WTC11 (cell line): ENCODE measurements around the gene KRT35. TPM values are rescaled to one million over a fixed set of nuclear protein-coding genes. Genes with fewer than 3 reads are reported as not detected.

Source experiments
- ATAC-seq: fragments of 200-7000 bp; cut with Tn5 transposase; 2 replicates; pipeline ENCODE4 v1.10.0; 2021; ENCODE audit warnings: mild to moderate bottlenecking, moderate library complexity
- CTCF ChIA-PET: fragments of 300-600 bp; sonication (Branson Sonifier 250); formaldehyde crosslinking; loops from one replicate; lab custom pipeline; 2021; ENCODE audit warnings: antibody characterized with exemption; lab: Charles Lee
- POLR2A ChIA-PET: fragments of 350-600 bp; sonication (Branson Sonifier 250); formaldehyde crosslinking; loops from one replicate; lab custom pipeline; 2021; ENCODE audit warnings: antibody characterized with exemption; lab: Charles Lee
- DNase-seq: peaks from one replicate; pipeline ENCODE4 v3.0.0; 2021; ENCODE audit warnings: low spot score
- H3K27ac Mint-ChIP-seq: 2 replicates; pipeline ENCODE4 v1.8.0; 2021; ENCODE audit warnings: mixed read lengths
- H3K27me3 Mint-ChIP-seq: 2 replicates; pipeline ENCODE4 v1.8.0; 2021; ENCODE audit warnings: low read depth, mild to moderate bottlenecking, moderate library complexity, mixed read lengths
- H3K36me3 Mint-ChIP-seq: 2 replicates; pipeline ENCODE4 v1.8.0; 2021; ENCODE audit warnings: mixed read lengths
- H3K4me1 Mint-ChIP-seq: 2 replicates; pipeline ENCODE4 v1.8.0; 2022; ENCODE audit warnings: mixed read lengths
- H3K4me3 Mint-ChIP-seq: 2 replicates; pipeline ENCODE4 v1.8.0; 2021; ENCODE audit warnings: mild to moderate bottlenecking, moderate library complexity, mixed read lengths
- H3K9me3 Mint-ChIP-seq: 2 replicates; pipeline ENCODE4 v1.8.0; 2021; ENCODE audit warnings: mixed read lengths
- CBFB ChIP-seq: sonication (generic); formaldehyde crosslinking; IDR thresholded peaks from 2 replicates; pipeline ENCODE4 v1.8.1; 2022; ENCODE audit warnings: mild to moderate bottlenecking, low read depth, missing genetic modification reagents
- FOXP1 ChIP-seq: sonication (generic); formaldehyde crosslinking; IDR thresholded peaks from 2 replicates; pipeline ENCODE4 v1.8.0; 2022; ENCODE audit warnings: missing genetic modification reagents, mild to moderate bottlenecking, moderate library complexity, borderline replicate concordance
- NFATC4 ChIP-seq: fragments of 250-450 bp; sonication (Bioruptor Pico); IDR thresholded peaks from 2 replicates; pipeline ENCODE4 v1.9.0; 2021; ENCODE audit warnings: mild to moderate bottlenecking
- ZNF138 ChIP-seq: sonication (generic); formaldehyde crosslinking; conservative IDR thresholded peaks from 2 replicates; pipeline ENCODE4 v1.8.1; 2022; ENCODE audit warnings: mild to moderate bottlenecking, moderate library complexity, missing genetic modification reagents
- ZNF232 ChIP-seq: sonication (generic); formaldehyde crosslinking; IDR thresholded peaks from 2 replicates; pipeline ENCODE4 v1.8.0; 2022; ENCODE audit warnings: mild to moderate bottlenecking, missing genetic modification reagents
- ZNF263 ChIP-seq: sonication (generic); formaldehyde crosslinking; IDR thresholded peaks from 2 replicates; pipeline ENCODE4 v1.8.1; 2022; ENCODE audit warnings: low read depth, mild to moderate bottlenecking, moderate library complexity, missing genetic modification reagents
- ZNF423 ChIP-seq: fragments of 250-450 bp; sonication (Bioruptor Pico); IDR thresholded peaks from 2 replicates; pipeline ENCODE4 v2.1.2; 2022; ENCODE audit warnings: mild to moderate bottlenecking, moderate library complexity
- total RNA-seq: library from RNA; stranded (reverse); gene quantifications from 3 replicates; pipeline ENCODE4 v1.2.3, GENCODE V29; 2021
- TF ChIP-seq, protein P1 (sequence below): fragments of 250-450 bp; sonication (Bioruptor Pico); IDR thresholded peaks from 2 replicates; pipeline ENCODE4 v1.9.0; 2021; ENCODE audit warnings: mild to moderate bottlenecking
- TF ChIP-seq, protein P2 (sequence below): sonication (generic); formaldehyde crosslinking; conservative IDR thresholded peaks from 2 replicates; pipeline ENCODE4 v1.8.1; 2023; ENCODE audit warnings: mild to moderate bottlenecking, low read depth, missing genetic modification reagents, moderate library complexity
- TF ChIP-seq, protein P3 (sequence below): sonication (generic); formaldehyde crosslinking; conservative IDR thresholded peaks from 2 replicates; pipeline ENCODE4 v1.8.1; 2022; ENCODE audit warnings: mild to moderate bottlenecking, missing genetic modification reagents
- TF ChIP-seq, protein P4 (sequence below): sonication (generic); formaldehyde crosslinking; IDR thresholded peaks from 2 replicates; pipeline ENCODE4 v1.8.0; 2023; ENCODE audit warnings: mild to moderate bottlenecking, missing genetic modification reagents
- TF ChIP-seq, protein P5 (sequence below): sonication (generic); formaldehyde crosslinking; IDR thresholded peaks from 2 replicates; pipeline ENCODE4 v1.8.1; 2023; ENCODE audit warnings: mild to moderate bottlenecking, missing genetic modification reagents, borderline replicate concordance
- TF ChIP-seq, protein P6 (sequence below): sonication (generic); formaldehyde crosslinking; IDR thresholded peaks from 2 replicates; pipeline ENCODE4 v1.8.0; 2022; ENCODE audit warnings: mild to moderate bottlenecking, missing genetic modification reagents
- TF ChIP-seq, protein P7 (sequence below): sonication (generic); formaldehyde crosslinking; IDR thresholded peaks from 2 replicates; pipeline ENCODE4 v1.8.0; 2022; ENCODE audit warnings: mild to moderate bottlenecking, missing genetic modification reagents

KRT35 gene
- total RNA-seq, 1 experiment from 2014 or later = not detected

DNA sequence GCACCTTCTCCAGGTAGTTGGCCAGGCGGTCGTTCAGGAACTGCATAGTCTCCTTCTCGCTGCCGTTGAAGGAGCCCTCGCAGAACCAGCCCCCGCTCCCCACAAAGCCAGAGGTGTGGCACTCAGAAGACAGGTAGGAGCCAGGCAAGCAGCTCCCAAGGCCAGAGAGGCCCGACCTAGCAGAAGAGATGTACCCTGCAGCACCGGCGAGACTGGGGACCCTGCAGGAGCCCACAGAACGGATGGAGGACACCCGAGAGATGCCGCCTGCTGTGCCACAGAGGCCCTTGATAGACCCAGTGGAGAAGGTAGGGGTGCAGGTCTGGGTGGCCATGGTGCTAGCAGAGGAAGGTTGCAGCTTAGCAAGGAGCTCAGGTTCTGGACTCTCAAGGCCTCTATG is 8.6 kb upstream of the KRT35 start, which contains the start of gene KRT36:
TSS of gene KRT36 (minus strand) at position 380 of the 400 bp plus-strand sequence. CDS start at position 334, 46 bp downstream.
- no peak within 1 kb of the TSS for H3K27ac Mint-ChIP-seq
- ChIA-PET POLR2A (no interaction called here), CTCF (interaction anchor here (1.7 to 10.9 kb wide), 4 partner anchors 59 to 173 kb away, joined by 7 to 160 read pairs (median 20); no protein-coding TSS in a partner anchor)
- H3K4me1 Mint-ChIP-seq = no peaks in the 10 kb centered on the region
- DNase-seq = no peak
- H3K9me3 Mint-ChIP-seq = no peaks in the 10 kb centered on the region
- no peaks in the 10 kb centered on the region for H3K36me3 Mint-ChIP-seq
- no peak within 1 kb of the TSS for H3K4me3 Mint-ChIP-seq
- peaks cover 17% of the 10 kb centered on the region for H3K27me3 Mint-ChIP-seq
- no peak for ATAC-seq
- TF ChIP-seq, protein P1, sequence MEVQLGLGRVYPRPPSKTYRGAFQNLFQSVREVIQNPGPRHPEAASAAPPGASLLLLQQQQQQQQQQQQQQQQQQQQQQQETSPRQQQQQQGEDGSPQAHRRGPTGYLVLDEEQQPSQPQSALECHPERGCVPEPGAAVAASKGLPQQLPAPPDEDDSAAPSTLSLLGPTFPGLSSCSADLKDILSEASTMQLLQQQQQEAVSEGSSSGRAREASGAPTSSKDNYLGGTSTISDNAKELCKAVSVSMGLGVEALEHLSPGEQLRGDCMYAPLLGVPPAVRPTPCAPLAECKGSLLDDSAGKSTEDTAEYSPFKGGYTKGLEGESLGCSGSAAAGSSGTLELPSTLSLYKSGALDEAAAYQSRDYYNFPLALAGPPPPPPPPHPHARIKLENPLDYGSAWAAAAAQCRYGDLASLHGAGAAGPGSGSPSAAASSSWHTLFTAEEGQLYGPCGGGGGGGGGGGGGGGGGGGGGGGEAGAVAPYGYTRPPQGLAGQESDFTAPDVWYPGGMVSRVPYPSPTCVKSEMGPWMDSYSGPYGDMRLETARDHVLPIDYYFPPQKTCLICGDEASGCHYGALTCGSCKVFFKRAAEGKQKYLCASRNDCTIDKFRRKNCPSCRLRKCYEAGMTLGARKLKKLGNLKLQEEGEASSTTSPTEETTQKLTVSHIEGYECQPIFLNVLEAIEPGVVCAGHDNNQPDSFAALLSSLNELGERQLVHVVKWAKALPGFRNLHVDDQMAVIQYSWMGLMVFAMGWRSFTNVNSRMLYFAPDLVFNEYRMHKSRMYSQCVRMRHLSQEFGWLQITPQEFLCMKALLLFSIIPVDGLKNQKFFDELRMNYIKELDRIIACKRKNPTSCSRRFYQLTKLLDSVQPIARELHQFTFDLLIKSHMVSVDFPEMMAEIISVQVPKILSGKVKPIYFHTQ (CRISPR knock-in tag) = no peak
- TF ChIP-seq ZNF263 = no peak
- TF ChIP-seq ZNF232 (CRISPR knock-in tag) = no peak
- TF ChIP-seq, protein P2, sequence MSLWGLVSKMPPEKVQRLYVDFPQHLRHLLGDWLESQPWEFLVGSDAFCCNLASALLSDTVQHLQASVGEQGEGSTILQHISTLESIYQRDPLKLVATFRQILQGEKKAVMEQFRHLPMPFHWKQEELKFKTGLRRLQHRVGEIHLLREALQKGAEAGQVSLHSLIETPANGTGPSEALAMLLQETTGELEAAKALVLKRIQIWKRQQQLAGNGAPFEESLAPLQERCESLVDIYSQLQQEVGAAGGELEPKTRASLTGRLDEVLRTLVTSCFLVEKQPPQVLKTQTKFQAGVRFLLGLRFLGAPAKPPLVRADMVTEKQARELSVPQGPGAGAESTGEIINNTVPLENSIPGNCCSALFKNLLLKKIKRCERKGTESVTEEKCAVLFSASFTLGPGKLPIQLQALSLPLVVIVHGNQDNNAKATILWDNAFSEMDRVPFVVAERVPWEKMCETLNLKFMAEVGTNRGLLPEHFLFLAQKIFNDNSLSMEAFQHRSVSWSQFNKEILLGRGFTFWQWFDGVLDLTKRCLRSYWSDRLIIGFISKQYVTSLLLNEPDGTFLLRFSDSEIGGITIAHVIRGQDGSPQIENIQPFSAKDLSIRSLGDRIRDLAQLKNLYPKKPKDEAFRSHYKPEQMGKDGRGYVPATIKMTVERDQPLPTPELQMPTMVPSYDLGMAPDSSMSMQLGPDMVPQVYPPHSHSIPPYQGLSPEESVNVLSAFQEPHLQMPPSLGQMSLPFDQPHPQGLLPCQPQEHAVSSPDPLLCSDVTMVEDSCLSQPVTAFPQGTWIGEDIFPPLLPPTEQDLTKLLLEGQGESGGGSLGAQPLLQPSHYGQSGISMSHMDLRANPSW = no peak
- no peak for TF ChIP-seq ZNF423 (CRISPR knock-in tag)
- TF ChIP-seq, protein P3, sequence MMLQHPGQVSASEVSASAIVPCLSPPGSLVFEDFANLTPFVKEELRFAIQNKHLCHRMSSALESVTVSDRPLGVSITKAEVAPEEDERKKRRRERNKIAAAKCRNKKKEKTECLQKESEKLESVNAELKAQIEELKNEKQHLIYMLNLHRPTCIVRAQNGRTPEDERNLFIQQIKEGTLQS (CRISPR knock-in tag) = no peak
- TF ChIP-seq, protein P4, sequence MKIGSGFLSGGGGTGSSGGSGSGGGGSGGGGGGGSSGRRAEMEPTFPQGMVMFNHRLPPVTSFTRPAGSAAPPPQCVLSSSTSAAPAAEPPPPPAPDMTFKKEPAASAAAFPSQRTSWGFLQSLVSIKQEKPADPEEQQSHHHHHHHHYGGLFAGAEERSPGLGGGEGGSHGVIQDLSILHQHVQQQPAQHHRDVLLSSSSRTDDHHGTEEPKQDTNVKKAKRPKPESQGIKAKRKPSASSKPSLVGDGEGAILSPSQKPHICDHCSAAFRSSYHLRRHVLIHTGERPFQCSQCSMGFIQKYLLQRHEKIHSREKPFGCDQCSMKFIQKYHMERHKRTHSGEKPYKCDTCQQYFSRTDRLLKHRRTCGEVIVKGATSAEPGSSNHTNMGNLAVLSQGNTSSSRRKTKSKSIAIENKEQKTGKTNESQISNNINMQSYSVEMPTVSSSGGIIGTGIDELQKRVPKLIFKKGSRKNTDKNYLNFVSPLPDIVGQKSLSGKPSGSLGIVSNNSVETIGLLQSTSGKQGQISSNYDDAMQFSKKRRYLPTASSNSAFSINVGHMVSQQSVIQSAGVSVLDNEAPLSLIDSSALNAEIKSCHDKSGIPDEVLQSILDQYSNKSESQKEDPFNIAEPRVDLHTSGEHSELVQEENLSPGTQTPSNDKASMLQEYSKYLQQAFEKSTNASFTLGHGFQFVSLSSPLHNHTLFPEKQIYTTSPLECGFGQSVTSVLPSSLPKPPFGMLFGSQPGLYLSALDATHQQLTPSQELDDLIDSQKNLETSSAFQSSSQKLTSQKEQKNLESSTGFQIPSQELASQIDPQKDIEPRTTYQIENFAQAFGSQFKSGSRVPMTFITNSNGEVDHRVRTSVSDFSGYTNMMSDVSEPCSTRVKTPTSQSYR (CRISPR knock-in tag) = no peak
- TF ChIP-seq, protein P5, sequence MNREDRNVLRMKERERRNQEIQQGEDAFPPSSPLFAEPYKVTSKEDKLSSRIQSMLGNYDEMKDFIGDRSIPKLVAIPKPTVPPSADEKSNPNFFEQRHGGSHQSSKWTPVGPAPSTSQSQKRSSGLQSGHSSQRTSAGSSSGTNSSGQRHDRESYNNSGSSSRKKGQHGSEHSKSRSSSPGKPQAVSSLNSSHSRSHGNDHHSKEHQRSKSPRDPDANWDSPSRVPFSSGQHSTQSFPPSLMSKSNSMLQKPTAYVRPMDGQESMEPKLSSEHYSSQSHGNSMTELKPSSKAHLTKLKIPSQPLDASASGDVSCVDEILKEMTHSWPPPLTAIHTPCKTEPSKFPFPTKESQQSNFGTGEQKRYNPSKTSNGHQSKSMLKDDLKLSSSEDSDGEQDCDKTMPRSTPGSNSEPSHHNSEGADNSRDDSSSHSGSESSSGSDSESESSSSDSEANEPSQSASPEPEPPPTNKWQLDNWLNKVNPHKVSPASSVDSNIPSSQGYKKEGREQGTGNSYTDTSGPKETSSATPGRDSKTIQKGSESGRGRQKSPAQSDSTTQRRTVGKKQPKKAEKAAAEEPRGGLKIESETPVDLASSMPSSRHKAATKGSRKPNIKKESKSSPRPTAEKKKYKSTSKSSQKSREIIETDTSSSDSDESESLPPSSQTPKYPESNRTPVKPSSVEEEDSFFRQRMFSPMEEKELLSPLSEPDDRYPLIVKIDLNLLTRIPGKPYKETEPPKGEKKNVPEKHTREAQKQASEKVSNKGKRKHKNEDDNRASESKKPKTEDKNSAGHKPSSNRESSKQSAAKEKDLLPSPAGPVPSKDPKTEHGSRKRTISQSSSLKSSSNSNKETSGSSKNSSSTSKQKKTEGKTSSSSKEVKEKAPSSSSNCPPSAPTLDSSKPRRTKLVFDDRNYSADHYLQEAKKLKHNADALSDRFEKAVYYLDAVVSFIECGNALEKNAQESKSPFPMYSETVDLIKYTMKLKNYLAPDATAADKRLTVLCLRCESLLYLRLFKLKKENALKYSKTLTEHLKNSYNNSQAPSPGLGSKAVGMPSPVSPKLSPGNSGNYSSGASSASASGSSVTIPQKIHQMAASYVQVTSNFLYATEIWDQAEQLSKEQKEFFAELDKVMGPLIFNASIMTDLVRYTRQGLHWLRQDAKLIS (CRISPR knock-in tag) = no peak

DNA sequence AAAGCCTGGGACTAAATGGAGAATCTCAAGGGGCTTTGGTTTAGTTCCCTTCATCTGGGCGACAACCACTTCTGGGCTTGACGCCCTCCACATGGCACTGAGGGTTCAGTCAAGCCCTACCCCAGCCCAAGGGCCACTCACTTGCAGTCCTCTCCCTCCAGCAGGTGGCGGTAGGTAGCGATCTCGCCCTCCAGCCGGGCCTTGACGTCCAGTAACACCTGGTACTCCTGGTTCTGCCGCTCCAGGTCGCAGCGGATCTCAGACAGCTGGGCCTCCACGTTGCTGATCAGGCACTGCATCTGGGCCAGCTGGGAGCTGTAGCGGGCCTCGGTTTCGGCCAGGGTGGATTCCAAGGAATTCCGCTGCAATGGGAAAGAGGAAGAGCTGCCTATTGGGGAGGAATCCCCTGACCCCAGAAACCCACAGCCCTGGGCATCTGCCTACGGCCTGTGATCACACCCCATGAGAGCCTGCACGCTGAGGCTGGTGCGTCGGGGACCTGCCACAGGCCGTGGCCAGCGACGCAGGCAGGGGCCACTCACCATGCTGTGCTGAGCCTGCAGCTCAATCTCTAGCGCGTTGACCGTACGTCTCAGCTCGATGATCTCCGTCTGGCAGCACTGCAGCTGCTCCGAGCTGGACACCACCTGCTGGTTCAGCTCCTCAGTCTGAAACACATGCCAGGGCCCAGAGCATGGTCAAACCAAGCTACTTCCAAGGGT is 6.0 kb upstream of the KRT35 start:
- Mint-ChIP-seq H3K36me3 (no peaks in the 10 kb centered on the region), H3K4me3 (no peak overlapping the region), H3K27ac (no peak overlapping the region), H3K9me3 (no peaks in the 10 kb centered on the region), H3K27me3 (peaks cover 17% of the 10 kb centered on the region), H3K4me1 (no peaks in the 10 kb centered on the region)
- ATAC-seq (peak; percentile 96), DNase-seq (peak; percentile 92)
- POLR2A ChIA-PET = interaction anchor here (1.4 kb wide), 1 partner anchor 41 kb away, joined by 3 read pairs; the partner anchor contains the start of gene KRT19
- CTCF ChIA-PET = interaction anchor here (0.5 to 10.9 kb wide), 40 partner anchors 8 to 609 kb away, joined by 3 to 160 read pairs (median 5); partner anchors contain the start of genes KRT13 and KRT19
- TF ChIP-seq, protein P6, sequence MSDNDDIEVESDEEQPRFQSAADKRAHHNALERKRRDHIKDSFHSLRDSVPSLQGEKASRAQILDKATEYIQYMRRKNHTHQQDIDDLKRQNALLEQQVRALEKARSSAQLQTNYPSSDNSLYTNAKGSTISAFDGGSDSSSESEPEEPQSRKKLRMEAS (CRISPR knock-in tag) = peak; percentile 89
- TF ChIP-seq ZNF138 (CRISPR knock-in tag) (no peak), NFATC4 (CRISPR knock-in tag) (no peak), ZNF232 (CRISPR knock-in tag) (no peak), FOXP1 (peak; percentile 44; the same call in 1 of the 2 replicates), CBFB (CRISPR knock-in tag) (0 out of 2 replicates have a peak, but pooled peaks have one; percentile 45)
- TF ChIP-seq, protein P7, sequence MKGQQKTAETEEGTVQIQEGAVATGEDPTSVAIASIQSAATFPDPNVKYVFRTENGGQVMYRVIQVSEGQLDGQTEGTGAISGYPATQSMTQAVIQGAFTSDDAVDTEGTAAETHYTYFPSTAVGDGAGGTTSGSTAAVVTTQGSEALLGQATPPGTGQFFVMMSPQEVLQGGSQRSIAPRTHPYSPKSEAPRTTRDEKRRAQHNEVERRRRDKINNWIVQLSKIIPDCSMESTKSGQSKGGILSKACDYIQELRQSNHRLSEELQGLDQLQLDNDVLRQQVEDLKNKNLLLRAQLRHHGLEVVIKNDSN = peak; percentile 35; the same call in 1 of the 2 replicates
